HG02588 (cell line): ENCODE measurements around the gene PPP4R4.

Source experiments
- ATAC-seq: cut with Tn5 transposase; IDR thresholded peaks from one replicate; pipeline ENCODE4 v1.9.1; 2021; ENCODE audit warnings: mild to moderate bottlenecking, moderate library complexity; ENCODE audit not compliant: unreplicated experiment

Gene PPP4R4

GRCh38 chr14:94173885-94174603, at the start of gene PPP4R4:
Gene PPP4R4 (plus strand): TSS chr14:94174322. CDS start chr14:94174466, 144 bp downstream.
- ATAC-seq: peak; percentile 83

- ATAC-seq: no peak
Observed at GRCh38 chr14:94124582-94125377, 49.3 kb upstream of the PPP4R4 start.

GRCh38 chr14:94125659-94126418, 48.3 kb upstream of the PPP4R4 start:
- no peak for ATAC-seq

GRCh38 chr14:94126419-94126677, 47.8 kb upstream of the PPP4R4 start:
- no peak for ATAC-seq

- no peak for ATAC-seq
Observed at GRCh38 chr14:94126800-94127199, 47.3 kb upstream of the PPP4R4 start.

GRCh38 chr14:94127330-94127729, 46.8 kb upstream of the PPP4R4 start:
- ATAC-seq: no peak

GRCh38 chr14:94128216-94128839, 45.8 kb upstream of the PPP4R4 start:
- no peak for ATAC-seq

GRCh38 chr14:94129111-94129757, 44.9 kb upstream of the PPP4R4 start, which contains the start of gene IFI27L2:
Gene IFI27L2 (minus strand): TSS chr14:94129604. CDS start chr14:94129564, 40 bp downstream.
- peak; percentile 92 for ATAC-seq

- no peak for ATAC-seq
Observed at GRCh38 chr14:94129758-94130414, 44.2 kb upstream of the PPP4R4 start.

GRCh38 chr14:94132285-94132887, 41.7 kb upstream of the PPP4R4 start:
- ATAC-seq: no peak

- no peak for ATAC-seq
Observed at GRCh38 chr14:94135476-94135875, 38.6 kb upstream of the PPP4R4 start.

GRCh38 chr14:94136575-94137331, 37.4 kb upstream of the PPP4R4 start:
- peak; percentile 70 for ATAC-seq

- ATAC-seq: no peak
Observed at GRCh38 chr14:94138251-94138650, 35.9 kb upstream of the PPP4R4 start.

- no peak for ATAC-seq
Observed at GRCh38 chr14:94139006-94139405, 35.1 kb upstream of the PPP4R4 start.

GRCh38 chr14:94139421-94139820, 34.7 kb upstream of the PPP4R4 start:
- no peak for ATAC-seq

GRCh38 chr14:94142247-94142646, 31.9 kb upstream of the PPP4R4 start:
- no peak for ATAC-seq

- no peak for ATAC-seq
Observed at GRCh38 chr14:94142836-94143235, 31.3 kb upstream of the PPP4R4 start.

GRCh38 chr14:94143239-94143638, 30.9 kb upstream of the PPP4R4 start:
- ATAC-seq: no peak

- no peak for ATAC-seq
Observed at GRCh38 chr14:94143711-94144110, 30.4 kb upstream of the PPP4R4 start.
